Ureter (tissue), 1 donor: ENCODE data around the gene KLK3. TPM values are rescaled to one million over a fixed set of nuclear protein-coding genes. Genes with fewer than 3 reads are reported as not detected.

Experiments used
- DNase-seq: peaks from one replicate; pipeline ENCODE4 v3.0.0-alpha.2; 2020; ENCODE audit warnings: low spot score
- total RNA-seq: library from RNA; stranded (reverse); gene quantifications from one replicate; pipeline ENCODE4 v1.2.4, GENCODE V29; 2023
- donor health status: DM: yes; HTN: yes; CAD: no.

The KLK3 gene
- total RNA-seq, 1 donor from 2014 or later: not detected

DNA sequence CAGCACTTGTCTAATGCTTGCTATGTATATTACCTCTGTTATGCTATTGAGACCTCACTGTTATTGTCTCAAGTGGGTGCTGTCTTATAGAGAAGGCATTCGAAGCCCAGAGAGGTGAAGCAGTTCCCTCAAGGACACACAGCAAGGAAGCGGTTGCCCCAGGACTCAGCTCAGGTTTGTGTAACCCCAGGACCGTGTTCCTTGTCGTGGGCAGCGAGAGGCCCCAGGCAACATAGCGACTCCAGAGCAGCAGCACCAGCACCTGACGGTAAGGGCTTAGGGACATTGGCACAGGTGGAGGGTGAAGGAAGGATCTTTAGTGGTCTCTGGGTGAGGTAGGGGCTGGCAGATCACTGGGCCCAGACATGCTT lies 23.7 kb upstream of the KLK3 start:
- no peak for DNase-seq

DNA sequence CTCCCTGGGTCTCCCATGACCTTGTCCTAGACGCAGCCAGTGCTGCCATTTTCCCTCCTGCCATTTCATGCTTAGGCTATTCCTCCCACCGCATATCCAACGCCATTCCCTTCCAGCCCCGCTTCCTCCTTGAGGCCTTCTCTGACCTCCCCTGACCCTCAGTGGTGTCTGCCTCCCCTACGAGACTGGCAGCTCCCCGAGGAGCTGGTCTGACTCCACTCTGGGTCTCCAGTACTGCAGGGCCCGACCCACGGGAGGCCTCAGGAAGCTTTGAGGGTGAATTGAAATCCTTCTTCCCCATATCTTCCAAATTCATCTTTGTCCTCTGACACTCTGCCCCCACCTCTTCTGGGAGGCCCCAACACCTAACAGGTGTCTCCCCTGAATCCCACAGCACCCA lies 22.0 kb upstream of the KLK3 start:
- no peak for DNase-seq

DNA sequence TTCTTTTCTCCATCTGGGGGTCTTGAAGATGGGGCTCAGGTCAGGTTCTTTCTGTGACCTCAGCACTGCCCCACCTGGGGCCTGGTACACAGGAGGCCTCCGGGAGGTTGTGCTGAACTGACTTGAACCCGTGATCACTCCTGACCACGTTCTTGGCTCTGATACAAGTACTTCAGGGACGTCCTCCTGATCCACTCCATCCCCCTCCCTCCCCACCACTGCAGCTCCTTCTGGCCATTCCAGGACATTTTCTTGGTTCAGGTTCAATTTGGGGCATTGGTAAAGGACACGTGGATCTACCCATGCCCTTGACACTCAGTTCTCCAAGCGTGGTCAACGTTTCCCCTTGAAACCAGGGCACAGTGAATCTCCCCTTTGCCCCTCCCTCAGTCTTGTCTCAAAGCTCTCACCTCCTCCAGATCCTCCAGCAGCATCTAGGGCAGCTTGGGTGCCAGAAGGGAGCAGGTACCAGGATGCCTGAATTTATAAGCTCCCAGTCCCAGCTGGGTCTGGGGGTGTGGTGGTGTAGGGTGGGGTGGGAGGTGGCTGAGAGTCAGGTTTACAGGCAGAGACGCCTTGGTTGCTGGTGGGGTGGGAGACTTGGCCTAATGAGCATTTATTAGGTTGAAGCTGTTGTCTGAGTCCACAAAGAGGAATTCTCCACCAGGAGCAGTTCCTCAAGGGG lies 21.5 kb upstream of the KLK3 start, which contains the start of gene KLK15:
TSS of gene KLK15 (minus strand) at position 458 of the 685 bp plus-strand sequence. CDS start 2,082 bp downstream, outside the sequence.
- DNase-seq: no peak

DNA sequence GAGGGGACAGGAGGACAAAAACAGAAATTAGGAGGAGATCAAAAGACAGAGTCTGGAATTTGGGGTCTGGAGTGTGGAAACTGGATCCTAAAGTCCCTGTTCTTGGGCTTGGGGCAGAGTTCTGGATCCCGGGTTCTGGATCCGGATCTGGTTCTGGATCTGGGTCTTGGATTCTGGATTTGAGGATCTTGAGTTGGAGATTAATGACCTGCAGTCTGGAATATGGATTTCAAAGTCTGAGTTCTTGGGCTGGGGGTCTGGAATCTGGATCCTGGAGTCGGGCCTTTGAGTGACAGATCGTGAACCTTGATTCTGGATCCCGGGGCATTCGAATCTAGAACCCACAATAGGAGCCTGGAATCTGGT lies 20.9 kb upstream of the KLK3 start:
- DNase-seq: no peak

DNA sequence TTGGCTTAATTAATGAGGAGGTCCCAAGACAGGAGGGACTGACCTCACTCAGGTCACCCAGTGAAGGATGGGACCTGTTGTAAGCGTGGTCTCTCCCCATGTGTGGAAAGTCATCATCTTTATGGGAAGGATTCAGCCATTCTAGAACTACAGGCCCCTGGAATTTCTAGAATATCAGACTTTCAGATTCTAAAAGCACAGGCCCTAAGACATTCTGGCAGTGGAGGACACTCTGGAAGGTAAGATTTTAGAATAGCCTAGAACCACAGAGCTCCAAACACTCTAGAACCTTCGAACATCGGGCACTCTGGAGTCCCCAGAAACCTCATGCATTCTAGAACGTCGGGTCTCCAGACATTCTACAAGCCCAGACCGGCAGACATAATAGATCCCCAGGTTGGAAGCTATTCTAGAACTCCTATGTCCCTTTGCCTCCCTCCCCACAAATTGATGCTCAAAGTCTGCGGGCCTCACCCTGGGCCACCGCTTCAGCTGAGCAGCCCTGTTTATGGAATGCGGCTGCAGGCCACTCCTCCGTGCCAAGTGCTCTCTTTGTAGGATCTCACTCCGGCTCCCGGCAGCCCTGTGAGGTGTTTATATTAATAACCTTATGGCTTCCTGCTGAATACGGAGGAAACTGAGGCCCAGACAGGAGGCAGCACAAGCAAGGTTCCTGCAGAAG lies 19.5 kb upstream of the KLK3 start:
- DNase-seq: no peak

- peak; percentile 70 for DNase-seq
Observed at GRCh38 chr19:50835785-50836542, 18.8 kb upstream of the KLK3 start.

DNA sequence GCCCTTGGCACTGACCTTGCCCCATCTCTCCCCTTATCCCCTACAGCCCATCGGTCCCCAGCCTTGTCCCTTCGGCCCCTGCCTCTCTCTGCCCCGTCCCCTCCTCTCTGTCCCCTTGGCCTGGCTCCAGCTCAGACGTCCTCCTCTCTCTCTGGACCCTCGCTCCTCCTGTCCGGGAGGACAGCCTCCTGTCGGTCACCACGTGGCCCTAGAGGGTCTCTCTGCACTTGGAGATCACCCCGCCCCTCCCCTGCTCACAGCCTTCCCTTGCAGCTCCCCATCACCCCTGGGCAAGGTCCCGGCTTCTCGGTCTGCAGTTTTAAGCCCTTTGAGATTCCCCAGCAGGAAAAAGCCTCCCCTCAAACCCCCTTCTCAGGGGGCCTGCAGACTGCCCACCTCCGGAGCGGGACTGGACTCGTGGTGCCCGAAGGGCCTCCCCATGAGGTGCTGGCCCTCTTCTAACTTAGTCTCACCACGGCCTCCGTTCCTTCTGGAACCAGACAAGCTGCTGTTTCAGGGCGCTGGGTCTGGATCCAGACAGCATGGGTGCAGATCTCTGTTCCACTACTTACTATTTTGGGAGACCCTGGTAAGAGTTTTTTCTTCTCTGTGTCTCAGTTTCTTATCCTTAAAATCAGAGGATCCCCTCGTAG lies 18.0 kb upstream of the KLK3 start:
- no peak for DNase-seq

GRCh38 chr19:50837300-50837699 lies 17.4 kb upstream of the KLK3 start:
- no peak for DNase-seq

DNA sequence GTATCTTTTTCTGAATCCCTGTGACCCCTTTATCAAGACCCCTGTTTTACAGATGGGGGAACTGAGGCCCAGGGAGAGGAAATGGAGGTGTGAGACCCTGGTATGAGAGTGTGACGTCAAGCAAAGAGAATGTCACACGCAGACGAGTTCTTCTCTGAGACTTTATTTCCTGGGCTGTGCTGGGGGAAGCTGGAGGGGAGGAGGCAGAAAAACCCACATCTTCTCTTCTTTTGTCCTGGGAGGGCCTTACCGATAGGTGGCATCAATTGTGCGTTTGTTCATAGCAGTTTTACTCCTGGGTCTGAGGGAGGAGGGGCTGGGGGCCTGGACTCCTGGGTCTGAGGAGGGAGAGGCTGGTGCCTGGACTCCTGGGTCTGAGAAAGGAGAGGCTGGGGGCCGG lies 16.5 kb upstream of the KLK3 start:
- no peak for DNase-seq

- no peak for DNase-seq
Observed at GRCh38 chr19:50839712-50840655, 14.7 kb upstream of the KLK3 start.

DNA sequence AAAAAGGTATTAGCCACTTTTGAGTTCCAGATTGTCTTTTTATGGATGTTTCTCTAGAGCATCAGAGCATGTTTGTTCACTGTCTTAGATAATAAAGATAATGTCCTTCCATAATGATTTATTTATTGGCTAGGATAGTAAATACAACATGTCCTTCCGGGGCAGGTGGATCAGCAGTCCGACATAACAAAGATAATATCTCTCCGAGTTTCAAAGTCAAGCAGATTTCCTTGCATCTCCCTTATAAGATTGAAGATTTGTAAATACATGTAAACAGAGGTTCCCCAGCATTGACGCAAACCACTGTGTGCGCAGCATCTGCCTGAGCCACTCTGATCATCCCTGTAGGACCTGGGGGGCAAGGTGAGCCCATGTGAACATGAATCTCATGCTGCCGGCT lies 12.6 kb upstream of the KLK3 start:
- no peak for DNase-seq

DNA sequence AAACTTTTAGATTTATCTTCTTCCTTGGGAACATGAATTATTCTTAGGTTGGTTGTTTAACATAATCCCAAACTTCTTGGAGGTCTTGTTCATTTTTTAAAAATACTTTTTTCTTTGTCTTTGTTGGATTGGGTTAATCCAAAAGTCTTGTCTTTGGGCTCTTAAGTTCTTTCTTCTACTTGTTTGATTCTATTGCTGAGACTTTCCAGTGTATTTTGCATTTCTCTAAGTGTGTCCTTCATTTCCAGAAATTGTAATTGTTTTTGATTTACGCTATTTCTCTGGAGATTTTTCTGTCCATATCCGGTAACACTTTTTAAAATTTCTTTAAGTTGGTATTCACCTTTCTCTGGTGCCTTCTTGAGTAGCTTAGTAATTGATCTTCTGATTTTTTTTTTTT lies 11.5 kb upstream of the KLK3 start:
- no peak for DNase-seq

DNA sequence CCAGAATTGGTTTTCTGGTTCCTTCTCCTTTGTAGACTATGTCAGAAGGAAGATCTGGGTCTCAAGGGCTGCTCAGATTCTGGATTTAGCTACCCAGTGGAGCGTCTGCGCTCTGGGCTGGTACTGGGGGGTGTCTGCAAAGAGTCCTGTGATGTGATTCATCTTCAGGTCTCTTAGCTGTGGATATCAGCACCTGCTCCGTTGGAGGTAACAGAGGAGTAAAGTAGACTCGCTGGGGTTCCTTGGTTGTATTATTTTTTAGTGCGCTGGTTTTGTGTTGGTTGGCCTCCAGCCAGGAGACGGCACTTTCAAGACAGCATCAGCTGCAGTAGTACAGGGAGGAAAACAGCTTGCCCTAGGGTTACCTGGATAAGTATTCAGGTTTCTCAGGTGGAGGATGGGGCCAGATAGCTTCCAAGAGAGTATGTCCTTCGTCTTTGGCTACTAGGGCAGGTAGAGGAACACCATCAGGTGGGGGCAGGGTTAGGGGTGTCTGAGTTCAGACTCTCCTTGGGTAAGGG lies 11.0 kb upstream of the KLK3 start:
- DNase-seq: no peak

DNA sequence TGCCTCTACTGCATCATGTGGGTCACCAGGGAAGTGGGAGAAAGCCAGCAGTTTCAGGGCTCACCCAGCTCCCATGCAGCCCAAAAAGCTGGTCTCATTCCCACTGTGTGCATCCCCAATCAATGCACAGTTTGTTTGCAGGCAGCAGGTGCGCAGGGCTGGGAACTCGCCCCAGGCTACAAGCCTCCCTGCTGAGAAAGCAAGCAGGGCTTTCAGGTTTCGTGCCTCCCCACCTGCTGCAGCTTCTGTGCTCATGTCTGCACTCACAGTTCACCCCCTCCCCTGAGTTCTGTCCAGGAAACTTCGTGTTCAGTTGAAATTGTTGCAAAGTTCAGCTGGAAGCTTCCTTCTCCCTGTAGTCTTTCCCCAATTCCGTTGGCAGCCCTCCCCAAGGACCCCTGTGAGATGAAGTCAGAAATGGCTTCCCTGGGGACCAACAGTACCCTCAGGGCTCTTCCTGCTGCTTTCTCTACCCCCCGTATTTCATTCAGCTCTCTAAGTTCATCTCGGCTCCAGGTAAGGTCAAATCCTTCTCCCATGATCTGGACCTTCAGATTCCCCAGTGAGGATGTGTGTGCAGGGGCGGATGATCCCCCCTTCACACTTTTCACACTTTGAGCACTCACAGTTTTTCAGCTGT lies 10.3 kb upstream of the KLK3 start:
- DNase-seq: no peak

GRCh38 chr19:50850738-50851137 lies 4.0 kb upstream of the KLK3 start:
- DNase-seq: no peak

- no peak for DNase-seq
Observed at GRCh38 chr19:50851620-50852019, 3.1 kb upstream of the KLK3 start.

- no peak for DNase-seq
Observed at GRCh38 chr19:50857366-50857765, 2.7 kb downstream of the KLK3 start.

DNA sequence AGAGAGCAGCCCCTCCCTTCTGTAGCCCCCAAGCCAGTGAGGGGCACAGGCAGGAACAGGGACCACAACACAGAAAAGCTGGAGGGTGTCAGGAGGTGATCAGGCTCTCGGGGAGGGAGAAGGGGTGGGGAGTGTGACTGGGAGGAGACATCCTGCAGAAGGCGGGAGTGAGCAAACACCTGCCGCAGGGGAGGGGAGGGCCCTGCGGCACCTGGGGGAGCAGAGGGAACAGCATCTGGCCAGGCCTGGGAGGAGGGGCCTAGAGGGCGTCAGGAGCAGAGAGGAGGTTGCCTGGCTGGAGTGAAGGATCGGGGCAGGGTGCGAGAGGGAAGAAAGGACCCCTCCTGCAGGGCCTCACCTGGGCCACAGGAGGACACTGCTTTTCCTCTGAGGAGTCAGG lies 4.2 kb downstream of the KLK3 start:
- DNase-seq: no peak

DNA sequence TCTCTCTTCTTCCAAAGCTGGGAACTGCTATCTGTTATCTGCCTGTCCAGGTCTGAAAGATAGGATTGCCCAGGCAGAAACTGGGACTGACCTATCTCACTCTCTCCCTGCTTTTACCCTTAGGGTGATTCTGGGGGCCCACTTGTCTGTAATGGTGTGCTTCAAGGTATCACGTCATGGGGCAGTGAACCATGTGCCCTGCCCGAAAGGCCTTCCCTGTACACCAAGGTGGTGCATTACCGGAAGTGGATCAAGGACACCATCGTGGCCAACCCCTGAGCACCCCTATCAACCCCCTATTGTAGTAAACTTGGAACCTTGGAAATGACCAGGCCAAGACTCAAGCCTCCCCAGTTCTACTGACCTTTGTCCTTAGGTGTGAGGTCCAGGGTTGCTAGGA lies 5.1 kb downstream of the KLK3 start:
- no peak for DNase-seq

DNA sequence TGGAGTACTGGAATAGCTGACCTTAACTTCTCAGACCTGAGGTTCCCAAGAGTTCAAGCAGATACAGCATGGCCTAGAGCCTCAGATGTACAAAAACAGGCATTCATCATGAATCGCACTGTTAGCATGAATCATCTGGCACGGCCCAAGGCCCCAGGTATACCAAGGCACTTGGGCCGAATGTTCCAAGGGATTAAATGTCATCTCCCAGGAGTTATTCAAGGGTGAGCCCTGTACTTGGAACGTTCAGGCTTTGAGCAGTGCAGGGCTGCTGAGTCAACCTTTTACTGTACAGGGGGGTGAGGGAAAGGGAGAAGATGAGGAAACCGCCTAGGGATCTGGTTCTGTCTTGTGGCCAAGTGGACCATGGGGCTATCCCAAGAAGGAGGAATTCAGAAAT lies 6.3 kb downstream of the KLK3 start:
- no peak for DNase-seq
